Fibroblast of skin of right quadriceps (primary cell): Measurements from ENCODE around the gene TMEM167B.
"Not testable (repeated sequence)": the region's sequence is repeated elsewhere in the genome, so short reads cannot be mapped to it uniquely, and the experiment has no call there.

ENCODE experiments used
- DNase-seq: peaks from one replicate; pipeline ENCODE4 v3.0.0-alpha.2; 2013

TMEM167B gene

DNA sequence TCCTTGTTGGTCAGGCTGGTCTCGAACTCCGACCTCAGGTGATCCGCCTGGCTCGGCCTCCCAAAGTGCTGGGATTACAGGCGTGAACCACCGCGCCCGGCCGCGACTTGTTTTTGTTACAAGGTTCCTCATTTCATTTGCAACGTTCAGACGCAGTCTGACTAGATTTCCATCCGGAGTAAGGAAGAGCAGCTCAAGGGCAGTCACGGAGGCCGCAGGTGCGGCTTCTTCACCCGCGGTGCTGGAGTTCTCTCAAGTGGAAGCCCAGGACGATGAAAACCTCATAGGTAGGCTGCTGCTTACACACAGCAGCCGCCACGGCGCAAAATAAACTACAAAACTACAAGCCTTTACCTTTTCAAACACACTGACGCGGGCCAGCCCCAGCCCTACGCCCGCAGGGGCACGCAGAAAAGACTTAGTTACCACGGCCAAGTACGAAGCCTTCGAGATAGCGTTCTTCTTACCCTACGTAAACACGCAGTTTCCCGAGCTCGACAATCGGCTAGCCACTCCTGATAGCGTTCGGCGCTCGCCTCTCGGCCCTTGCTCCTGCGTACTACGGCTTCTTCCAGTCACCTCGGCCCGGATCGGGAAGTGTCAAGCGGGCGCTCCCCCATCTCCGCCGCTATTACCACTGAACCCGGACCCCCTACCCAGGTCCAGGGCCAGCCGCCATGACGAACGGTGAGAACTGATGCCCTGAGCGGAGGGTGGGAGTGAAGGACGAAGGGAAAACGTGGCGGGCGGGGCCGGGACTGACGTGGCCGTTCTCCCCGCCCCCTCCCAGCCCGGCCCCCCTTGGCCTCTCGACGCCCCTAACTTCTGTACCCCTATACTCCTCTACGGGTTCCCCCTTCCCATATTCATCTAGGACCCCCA, at the start of gene TMEM167B:
TSS of gene TMEM167B (plus strand) at position 569 of the 882 bp plus-strand sequence. CDS start at position 678, 109 bp downstream.
- peak; percentile 93 for DNase-seq

- DNase-seq = peak; percentile 14
Measured at GRCh38 chr1:109040989-109041620, 49.5 kb upstream of the TMEM167B start.

DNA sequence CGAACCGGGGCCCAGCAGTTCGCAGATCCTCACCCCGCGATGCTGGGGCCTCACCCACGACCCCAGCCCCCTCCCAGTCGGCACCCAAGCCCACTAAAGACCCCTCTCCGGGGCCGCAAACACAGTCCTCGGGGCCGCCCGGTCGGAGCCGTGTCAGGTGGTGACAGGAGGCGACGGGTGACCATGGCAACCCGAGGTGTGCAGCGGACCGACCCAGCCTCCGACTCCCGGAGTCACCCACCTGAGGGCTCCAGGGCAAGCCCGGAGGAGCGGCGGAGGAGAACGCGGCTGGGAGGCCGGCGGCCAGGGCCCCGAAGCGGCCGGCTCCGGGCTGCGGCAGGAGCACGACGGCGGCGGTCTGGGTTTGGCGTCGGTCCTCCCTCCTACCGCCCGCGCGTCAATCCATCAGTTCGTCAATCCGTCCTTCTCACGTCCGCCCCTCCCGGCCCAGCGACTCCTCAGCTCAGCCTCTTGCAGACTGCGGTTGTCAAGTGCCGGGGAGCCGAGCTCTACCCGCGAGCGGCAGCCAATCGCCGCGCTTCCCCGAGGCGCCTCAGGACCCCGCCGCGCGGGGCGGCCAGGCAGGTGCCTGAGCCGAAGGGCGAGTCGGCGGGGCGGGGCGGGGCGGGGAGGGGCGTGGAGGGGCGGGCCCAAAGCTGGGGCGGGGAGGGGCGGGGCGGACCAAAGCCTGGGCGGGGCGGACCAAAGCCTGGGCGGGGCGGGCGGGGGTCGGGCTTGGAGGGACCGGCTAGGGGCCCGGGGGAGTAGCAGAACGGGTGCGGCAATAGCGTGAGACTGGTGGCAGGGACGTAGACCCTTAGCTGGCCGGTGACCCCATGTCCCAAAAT, 48.7 kb upstream of the TMEM167B start, which contains the start of gene WDR47:
TSS of gene WDR47 (minus strand) at position 482 of the 848 bp plus-strand sequence. CDS start 18,590 bp downstream, outside the sequence.
- DNase-seq = peak; percentile 95

DNA sequence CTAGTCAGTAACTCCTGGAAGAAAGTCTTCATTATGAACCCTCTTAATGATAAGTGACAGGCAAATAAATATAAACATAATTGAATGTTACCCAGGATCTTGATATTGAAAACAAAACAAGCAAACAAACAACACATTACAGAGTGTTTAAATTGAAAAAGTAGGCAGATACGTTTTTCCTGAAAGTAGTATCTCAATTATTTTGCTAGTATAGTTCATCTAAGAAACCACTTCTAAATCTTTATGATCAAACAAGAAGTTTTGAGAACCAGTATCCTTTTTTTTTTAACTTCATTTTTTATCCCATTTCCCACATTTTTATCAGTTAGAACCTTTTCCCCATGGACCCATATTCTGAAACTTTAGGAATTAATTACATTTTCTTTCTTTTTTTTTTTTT, 45.0 kb upstream of the TMEM167B start:
- no peak for DNase-seq

- DNase-seq = no peak
Measured at GRCh38 chr1:109046671-109047070, 43.9 kb upstream of the TMEM167B start.

- DNase-seq = no peak
Measured at GRCh38 chr1:109047339-109047738, 43.2 kb upstream of the TMEM167B start.

DNA sequence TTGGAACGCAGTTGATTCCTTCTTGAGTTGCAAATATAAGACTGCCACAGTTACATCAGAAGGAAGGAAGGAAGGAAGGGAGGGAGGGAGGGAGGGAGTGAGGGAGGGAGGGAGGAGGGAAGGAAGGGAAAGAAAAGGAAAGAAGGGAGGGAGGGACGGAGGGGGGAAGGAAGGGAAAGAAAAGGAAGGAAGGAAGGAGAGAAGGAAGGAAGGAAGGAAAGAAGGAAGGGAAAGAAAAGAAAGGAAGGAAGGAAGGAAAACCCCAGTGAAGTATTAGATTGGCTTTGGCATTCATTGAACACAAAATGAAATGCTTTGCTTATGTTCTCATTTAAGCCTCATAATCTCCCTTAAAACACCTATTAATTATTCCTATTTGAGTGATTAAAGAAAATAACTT, 42.2 kb upstream of the TMEM167B start:
- DNase-seq = no peak

GRCh38 chr1:109050228-109050995, 40.2 kb upstream of the TMEM167B start:
- DNase-seq = no peak

DNA sequence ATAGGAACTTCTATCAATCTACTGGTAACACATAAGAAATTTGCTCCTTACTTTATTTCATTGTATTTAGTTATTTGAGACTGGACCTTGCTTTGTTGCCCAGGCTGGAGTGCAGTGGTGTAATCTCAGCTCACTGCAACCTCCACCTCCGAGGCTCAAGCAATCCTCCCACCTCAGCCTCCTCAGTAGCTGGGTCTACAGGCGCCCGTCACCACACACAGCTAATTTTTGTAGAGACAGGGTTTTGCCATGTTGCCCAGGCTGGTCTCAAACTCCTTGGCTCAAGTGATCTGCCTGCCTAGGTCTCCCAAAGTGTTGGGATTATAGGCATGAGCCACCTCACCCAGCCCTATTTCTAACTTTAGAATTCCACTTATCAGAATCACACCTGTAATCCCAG, 38.4 kb upstream of the TMEM167B start:
- not testable (repeated sequence) for DNase-seq

DNA sequence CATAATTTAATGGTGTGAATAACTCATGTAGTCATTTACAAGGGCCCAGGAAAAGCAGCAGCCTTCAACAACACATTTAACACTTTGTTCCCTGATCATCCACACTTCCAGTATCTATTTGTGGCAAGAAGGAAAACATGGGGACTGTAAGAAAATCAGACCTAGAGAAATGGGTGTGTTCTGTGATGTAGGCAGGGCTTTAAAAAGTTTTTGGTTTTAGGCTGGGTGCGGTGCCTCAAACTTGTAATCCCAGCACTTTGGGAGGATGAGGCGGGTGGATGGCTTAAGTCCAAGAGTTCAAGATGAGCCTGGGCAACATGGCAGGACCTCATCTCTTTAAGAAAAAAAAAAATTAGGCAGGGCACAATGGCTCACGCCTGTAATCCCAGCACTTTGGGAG, 34.5 kb upstream of the TMEM167B start:
- DNase-seq = no peak

DNA sequence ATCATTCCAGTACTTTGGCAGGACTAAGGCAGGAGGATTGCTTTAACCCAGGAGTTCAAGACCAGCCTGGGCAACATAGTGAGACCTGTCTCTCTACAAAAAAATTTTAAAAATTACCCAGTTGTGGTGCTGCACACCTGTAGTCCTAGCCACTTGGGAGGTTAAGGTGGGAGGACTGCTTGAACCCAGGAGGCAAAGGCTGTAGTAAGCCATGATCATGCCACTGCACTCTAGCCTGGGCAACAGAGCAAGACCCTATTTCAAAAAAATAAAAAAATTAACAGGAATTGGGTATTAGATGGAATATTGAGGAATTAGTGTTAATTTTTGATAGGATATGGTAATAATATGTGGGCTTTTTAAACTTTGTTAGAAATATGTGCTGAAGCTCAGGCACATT, 31.5 kb upstream of the TMEM167B start:
- DNase-seq = no peak

- DNase-seq = no peak
Measured at GRCh38 chr1:109060707-109061106, 29.9 kb upstream of the TMEM167B start.

- no peak for DNase-seq
Measured at GRCh38 chr1:109061183-109061582, 29.4 kb upstream of the TMEM167B start.

DNA sequence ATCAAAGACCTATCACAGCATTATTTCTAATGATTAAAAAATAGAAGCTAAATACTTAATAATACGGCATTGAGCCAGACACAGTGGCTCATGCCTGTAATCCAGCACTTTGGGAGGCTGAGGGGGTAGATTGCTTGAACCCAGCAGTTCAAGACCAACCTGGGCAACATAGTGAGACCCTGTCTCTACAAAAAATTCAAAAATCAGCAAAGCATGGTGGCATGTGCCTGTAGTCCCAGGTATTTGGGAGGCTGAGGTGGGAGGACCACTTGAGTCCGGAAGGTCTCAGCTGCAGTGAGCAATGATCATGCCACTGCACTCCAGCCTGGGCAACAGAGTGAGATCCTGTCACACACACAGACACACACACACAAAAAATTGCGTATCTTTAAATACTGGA, 25.4 kb upstream of the TMEM167B start:
- no peak for DNase-seq

DNA sequence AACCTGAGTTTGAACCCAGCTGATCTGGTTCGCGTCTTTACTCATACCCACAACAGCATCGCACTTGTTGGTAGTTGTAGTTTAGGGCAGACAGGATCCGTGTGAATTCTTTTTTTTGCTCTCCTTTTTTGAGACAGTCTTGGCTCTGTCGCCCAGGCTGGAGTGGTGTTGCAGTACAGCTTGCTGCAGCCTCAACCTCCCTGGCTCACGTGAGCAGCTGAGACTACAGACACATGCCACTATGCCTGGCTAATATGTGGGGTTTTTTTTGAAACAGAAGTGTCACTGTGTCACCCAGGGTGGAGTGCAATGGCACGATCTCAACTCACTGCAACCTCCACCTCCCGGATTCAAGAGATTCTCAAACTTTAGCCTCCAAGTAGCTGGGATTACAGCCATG, 22.7 kb upstream of the TMEM167B start:
- no peak for DNase-seq

DNA sequence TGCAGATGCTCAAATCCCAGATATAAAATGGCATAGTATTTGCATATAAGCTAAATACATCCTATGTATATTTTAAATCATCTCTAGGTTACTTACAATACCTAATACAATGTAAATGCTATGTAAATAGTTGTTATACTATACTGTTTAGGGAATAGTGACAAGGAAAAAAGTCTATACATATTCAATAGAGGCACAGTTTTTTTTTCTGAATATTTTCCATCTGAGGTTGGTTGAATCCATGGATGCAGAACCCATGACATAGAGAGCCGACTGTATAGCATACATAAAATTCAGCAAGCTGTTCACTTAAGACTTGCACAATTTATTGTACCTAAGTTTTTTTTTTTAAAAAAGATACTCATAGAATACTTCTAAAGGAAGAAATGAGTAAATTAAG, 21.3 kb upstream of the TMEM167B start:
- no peak for DNase-seq

DNA sequence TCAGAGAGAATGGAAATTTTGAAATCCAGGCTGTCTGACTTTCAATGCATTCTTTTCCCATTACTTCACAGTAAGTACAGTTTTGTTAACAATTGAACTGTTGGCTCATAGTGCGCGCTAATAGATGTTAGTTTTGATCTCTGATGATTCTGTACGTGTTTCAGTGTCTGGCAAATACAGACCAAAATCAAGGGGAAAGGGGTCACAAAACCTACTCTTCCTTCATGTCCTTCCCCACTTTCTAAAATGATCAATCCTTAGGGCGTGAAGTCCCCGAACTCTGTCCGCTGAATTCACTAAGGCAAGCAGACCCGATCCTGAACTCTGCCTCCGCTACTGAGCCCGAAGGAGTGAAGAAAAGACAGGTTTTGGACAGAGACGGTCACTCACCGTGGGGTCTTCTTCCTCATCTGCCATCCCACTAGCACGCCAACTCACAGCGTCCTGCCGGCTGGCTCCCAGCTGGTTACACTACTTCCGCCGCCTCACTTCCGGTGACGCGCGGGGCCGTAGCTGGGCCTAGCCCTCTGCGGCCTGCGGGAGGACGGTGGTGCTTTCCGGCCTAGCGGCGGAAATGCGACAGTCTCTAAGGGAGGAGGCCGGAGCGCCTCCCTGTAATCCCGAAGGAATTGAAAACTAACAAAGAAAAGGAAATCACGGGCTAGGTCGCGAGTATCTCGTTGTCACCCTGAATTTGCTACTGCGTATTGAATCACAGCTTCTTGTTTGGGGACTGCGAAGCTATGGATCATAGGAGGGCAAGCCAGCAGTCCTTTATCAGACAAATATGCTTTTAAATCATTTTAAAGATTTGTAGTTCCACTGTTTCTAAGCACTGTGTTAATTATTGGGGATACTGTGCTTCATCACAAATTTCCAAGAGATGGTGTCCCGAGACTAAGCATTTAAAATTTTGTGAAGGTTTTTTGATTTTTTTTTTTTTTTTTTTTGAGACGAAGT, 14.8 kb upstream of the TMEM167B start, which contains the start of gene TAF13:
TSS of gene TAF13 (minus strand) at position 473 of the 960 bp plus-strand sequence. CDS start at position 417, 56 bp downstream.
- DNase-seq = peak; percentile 97

GRCh38 chr1:109078317-109078716, 12.2 kb upstream of the TMEM167B start:
- no peak for DNase-seq

GRCh38 chr1:109079240-109079622, 11.3 kb upstream of the TMEM167B start:
- DNase-seq = no peak

- no peak for DNase-seq
Measured at GRCh38 chr1:109080441-109081082, 10.0 kb upstream of the TMEM167B start.

DNA sequence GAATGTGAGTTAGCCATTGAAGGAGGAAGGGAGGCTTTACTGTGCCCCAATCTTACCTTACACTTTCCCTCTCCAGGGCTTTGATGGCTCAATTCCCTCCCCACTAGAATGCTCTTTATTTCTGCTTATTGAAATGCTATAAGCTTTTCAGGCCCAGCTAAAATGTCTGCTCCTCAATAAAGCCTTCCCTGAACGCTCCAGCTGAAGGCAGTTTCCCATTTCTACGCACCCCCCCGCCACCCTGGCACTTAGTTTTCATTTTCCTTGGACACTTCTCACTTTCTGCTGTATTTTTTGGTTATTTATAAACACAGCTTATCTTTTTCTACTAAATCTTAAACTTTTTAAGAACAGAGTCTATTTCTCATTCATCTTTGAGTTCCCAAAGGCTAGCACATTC, 7.1 kb upstream of the TMEM167B start:
- DNase-seq = no peak
